SW 1271 (cell line): ENCODE data around the gene TPSD1.
"Not testable (repeated sequence)": the region's sequence is repeated elsewhere in the genome, so short reads cannot be mapped to it uniquely, and the experiment has no call there.

ENCODE experiments used
- DNase-seq, 2 experiments: peaks; one replicate each; lab custom pipeline; 2025; lab: John Stamatoyannopoulos, UW

The TPSD1 gene

DNA sequence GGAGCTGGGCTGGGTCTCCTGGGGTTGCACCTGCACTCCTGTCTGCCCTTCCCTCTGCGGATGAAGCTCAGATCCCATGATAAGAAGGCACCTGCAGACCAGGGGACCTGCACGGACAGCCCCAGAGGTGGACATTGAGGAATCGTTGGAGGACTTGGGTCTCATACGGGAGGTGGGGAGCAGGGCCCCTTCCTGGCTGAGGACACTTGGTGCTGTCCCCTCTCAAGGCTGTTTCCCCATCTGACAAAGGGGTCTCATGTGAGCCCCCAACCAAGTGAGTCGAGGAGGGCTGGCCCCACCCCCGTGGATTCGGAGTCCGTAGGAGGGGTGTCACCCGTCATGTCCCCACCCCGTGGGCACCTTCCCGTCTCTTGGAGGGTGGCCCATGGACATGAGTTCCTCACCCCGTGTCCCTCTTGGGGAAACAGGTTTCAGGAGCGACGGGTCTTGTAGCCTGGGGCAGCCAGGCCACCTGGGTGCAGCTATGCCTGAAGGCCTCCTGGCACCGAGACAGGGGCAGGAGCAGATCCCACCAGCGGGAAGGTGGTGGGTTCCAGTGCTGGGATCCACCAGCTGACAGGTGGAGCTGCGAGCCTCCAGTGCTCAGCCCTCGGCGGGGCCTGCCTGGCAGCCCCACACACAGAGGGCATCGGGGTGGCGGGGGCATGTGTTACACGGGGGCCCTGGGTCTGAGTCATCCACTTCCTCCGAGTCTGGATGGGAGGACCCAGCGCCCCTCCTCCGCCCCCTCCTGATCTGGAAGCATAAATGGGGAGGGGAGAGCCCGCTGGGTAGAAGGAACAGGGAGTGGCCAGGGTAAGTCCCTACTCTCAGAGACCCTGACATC, at the start of gene TPSD1:
TSS of gene TPSD1 (plus strand) at position 794 of the 847 bp plus-strand sequence. CDS start 212 bp downstream, outside the sequence.
- DNase-seq = not testable (repeated sequence)

DNA sequence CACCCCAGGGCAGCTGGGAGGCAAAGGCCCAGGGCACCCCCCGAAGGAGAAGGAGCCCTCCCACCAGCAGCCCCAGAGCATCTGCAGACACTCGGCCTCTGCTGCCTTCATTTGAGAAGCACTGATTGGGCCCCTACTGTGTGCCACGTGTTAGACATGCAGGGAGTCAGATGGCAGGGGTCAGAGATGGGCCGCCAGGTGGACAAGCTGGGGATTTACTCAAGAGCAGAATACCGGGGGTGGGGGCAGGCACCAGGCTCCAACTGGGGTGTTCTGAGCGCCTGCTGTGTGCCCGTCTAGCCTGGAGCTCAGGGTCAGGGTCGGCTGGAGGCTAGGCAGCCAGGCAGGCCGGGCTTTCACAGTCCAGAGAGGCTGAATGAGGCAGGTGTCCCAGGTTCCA, 49.5 kb upstream of the TPSD1 start:
- no peak for DNase-seq

DNA sequence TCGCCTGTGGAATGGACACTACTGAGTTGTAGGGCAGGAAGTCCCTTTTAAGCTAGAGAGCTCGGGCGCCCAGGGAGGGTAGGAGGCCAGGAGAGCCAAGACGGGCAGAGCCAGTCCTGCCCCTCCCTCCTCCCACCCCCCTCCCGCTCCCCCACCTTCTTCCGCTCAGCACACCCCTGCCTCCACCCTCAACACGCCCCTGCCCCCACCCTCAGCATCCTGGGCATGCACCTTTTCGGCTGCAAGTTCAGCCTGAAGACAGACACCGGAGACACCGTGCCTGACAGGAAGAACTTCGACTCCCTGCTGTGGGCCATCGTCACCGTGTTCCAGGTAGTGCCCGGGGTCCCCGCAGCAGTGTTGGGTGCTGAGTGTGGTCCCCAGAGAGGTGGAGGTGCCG, 49.1 kb upstream of the TPSD1 start:
- DNase-seq = no peak

DNA sequence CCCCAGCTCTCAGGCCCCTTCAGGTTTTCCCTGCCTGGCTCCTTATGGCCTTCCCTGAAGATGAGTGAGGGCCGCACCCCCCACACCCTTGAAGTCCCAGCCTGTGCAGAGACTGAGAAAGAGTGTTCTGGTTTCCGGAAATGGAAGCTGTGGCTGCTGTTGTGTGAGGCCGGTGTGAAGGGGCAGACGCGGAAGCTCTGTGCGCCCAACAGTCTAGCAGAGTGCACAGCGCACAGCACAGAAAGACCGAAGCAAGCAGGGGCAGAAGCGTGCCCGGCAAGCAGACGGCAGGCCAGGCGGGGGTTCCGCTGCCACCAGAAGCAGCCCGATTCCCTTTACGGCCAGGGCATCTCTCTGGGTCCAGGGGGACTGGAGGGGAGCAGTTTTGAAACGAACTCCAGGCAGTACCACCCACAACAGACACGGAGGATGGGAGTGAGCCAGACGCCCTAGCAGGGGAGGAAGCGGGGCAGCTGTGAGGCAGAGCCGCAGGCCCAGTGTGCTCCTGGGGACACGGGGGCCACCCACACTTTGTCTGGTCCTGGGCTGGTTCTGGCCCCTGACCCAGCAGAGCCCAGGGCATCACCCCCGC, 47.5 kb upstream of the TPSD1 start:
- DNase-seq = no peak

DNA sequence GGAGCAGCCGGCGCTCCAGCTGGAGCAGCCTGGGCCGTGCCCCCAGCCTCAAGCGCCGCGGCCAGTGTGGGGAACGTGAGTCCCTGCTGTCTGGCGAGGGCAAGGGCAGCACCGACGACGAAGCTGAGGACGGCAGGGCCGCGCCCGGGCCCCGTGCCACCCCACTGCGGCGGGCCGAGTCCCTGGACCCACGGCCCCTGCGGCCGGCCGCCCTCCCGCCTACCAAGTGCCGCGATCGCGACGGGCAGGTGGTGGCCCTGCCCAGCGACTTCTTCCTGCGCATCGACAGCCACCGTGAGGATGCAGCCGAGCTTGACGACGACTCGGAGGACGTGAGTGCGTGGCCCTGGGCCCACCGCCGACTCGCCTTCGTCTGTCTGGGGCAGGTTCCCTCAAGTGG, 46.8 kb upstream of the TPSD1 start:
- no peak for DNase-seq

DNA sequence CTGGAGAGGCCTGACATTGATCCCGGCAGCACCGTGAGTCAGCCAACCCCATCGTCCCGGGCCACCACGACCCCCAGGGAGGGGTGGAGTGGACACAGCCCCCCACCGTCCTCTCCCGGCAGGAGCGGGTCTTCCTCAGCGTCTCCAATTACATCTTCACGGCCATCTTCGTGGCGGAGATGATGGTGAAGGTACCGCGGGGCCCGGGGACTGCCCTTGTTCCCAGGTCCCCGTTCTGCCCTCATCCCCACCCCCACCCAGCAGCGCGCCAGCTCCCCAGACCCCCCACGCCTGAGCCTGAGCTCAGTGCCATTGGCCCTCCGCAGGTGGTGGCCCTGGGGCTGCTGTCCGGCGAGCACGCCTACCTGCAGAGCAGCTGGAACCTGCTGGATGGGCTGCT, 45.4 kb upstream of the TPSD1 start:
- no peak for DNase-seq

DNA sequence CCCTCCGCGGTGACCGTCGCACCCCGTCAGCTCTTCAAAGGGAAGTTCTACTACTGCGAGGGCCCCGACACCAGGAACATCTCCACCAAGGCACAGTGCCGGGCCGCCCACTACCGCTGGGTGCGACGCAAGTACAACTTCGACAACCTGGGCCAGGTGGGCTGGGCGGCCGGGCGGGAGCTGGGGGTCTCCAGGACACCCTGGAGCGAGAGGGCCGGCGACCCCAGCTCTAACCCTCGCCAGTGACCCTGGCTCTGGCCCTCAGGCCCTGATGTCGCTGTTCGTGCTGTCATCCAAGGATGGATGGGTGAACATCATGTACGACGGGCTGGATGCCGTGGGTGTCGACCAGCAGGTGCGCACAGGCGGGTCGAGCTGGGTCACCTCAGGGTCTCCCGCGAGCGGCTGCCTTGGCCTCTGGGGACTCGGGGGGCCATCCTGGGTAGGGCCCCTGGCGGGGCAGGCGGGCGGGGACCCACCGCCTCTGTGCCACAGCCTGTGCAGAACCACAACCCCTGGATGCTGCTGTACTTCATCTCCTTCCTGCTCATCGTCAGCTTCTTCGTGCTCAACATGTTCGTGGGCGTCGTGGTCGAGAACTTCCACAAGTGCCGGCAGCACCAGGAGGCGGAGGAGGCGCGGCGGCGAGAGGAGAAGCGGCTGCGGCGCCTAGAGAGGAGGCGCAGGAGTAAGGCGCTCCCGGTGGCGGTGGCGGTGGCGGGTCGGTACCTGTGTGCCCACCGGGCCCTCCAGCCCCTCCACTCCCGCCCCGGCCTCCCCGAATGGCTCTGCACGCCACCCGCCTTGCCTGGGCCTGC, 44.2 kb upstream of the TPSD1 start:
- DNase-seq = no peak

DNA sequence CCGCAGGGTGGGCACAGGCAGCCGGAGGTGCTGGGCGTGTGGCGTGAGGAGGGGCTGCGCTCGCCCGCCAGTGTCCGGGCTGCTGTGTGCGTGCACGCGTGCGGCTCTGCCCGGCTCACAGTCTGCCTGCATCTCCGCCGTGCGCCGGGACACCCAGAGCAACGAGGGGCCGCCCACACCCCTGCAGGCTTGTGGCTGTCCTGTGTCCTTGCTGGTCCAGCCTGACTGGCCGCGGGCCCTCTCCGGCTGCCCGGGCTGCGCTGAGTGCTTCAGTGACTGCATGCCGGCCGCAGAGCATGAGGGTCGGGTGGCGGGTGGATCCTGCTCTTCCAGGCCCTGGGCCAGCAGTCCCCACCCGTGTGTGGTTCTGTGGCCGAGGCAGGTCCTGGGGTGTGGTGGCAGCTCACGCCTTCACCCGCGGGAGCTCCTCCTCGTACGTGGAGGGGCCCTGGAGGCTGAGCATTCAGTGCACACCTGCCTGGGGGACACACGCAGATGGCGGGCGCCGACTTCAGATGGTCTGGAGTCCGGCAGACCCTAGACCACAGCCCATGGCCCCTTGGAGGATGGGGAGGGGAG, 43.2 kb upstream of the TPSD1 start:
- DNase-seq = no peak

DNA sequence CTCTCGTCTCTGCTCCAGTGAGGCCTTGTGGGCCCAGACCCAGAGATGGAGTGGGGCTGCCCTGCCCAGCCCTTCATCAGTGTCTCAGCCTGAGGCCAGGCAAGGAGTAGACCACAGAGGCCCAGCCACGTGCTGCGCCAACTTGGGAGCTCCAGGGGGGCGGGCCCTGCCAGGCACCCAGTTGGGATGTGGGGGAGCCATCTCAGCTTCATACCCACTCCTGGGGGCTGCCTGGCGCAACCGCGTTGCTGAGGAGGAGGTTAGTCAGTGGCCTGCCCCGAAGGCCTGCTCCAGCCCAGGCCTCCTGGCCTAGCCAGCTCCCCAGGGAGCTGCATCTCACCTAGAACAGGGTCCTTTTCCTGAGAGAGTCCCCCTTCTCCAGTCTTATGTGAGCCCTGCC, 42.6 kb upstream of the TPSD1 start:
- DNase-seq = no peak

DNA sequence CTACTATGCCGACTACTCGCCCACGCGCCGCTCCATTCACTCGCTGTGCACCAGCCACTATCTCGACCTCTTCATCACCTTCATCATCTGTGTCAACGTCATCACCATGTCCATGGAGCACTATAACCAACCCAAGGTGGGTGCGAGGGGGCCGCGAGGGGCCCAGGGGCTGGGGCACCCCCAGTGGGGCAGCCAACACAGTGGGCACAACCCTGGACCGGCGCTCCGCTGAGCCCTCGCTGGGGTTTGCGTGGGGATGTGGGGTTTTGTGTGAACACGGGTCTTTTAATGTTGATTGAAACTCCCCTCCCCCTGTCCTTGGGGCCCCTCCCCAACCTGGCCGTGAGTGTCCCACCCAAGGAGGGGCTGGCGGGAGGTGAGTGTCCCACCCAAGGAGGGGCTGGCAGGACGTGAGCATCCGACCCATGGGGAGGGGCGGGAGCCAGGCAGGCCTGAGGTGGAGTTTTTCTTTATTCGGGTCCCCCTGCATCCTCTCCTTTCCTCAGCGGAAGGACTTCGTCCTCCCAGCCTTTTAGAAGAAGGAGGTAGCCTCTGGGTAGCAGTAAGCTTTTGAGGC, 42.0 kb upstream of the TPSD1 start:
- DNase-seq = no peak

DNA sequence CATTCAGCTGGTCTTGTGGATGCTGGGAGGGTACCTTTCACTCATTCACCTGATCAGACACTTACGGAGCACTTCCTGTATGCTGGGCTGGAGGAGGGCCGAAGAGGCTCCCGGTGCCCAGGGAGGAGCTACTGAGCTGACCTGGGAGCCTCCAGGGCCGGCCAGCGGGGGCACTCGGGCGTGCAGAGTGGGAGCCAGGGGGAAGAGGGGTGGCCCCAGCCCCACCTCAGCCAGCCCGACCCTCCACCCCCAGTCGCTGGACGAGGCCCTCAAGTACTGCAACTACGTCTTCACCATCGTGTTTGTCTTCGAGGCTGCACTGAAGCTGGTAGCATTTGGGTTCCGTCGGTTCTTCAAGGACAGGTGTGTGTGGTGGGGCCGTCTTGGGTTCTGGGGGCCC, 41.1 kb upstream of the TPSD1 start:
- no peak for DNase-seq

DNA sequence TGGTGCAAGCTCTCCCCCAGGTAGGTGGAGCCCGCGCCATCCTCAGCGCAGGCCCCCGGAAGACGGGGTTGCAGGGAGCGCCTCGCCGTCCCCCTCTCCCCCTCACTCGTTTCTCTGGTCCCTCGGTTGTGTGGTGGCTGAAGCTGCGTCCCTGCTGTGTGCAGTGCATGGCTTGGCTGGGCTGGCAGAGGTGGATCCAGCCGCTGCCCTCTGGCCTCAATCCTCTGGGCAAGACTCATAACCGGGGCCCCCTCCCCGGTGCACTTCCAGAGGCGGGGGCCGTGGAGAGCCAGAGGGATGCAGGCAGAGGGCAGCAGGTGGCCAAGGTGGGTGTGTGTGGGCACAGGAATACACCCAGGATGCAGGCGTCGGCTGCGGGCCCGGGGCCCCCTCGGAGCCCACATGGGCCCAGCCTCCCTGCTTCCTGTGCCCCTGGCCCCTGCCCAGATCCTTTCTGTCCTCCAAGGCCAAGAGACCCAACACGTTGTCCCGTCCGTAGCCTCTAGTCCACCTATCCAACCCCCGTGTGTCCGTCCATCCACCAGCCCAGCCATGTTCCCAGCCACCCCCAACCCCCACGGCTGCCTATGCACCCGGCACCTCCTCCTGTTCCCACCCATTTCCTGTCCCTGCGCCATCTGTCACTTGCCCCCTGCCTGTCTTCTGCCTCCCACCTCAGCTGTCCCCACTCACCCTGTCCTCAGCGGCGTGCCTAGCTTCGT, 40.1 kb upstream of the TPSD1 start:
- no peak for DNase-seq

DNA sequence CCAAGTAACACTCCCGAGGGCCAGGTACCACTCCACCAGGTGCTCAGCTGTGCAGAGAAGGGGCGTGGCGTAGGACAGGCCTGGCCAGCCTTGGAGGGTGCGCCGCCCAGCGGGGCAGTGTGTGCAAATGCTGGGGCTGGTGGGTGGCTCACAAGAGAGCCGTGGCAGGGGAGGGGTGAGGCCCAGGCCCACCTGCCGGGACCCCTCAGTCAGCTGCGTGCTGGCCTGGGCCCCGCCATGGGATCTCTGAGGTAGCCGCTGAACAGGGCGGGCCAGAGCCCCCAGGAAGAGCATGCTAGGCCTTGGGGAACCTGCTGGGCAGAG, 39.6 kb upstream of the TPSD1 start:
- no peak for DNase-seq

DNA sequence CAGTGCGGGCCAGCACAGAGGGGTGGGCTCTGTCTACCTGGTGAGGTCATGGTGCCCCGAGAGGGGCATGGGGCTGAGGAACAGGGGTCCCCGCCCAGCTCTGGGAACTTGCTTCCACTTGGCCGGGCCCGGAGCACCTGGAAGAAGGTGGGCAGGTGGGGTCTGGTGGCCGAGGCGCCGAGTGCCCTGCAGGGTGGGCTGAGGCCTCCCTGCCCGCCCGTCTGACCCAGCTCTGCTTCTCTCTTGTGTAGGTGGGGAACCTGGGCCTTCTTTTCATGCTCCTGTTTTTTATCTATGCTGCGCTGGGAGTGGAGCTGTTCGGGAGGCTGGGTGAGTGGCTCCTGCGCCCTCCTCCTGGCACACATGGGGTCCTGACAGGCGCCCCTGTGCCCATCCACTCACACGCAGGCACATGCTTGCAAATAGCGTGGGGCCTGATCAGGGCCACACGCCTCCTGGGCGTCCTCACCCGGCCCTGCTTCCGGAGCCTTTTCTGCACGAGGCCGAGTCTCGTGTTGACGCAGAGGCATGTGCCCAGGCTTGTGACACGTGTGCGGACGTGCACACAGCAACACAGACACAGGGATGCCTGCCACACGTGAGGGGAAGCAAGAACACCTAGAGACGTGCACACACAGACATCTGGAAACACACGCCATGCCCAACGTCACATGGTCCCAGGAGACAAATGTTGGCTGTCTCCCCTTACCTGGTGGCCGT, 39.0 kb upstream of the TPSD1 start:
- DNase-seq = no peak

DNA sequence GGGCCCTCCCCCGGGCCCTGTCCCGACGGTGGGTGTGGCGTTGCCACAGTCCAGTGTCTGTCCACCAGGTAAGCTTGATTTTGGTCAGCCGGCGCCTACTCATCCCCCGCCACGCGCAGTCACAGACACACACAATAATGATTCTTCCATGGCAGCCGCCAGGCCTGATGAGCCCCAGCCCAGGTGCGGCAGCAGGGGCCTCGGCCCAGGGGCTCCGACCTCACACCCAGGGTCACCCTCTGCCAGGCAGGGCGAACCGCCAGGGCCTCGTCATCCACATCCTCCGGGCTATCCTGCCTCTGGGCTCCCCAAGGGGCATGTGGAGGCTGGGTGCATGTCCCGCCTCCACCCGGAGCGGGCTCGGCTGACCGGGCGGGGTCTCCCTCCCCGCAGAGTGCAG, 38.3 kb upstream of the TPSD1 start:
- no peak for DNase-seq

DNA sequence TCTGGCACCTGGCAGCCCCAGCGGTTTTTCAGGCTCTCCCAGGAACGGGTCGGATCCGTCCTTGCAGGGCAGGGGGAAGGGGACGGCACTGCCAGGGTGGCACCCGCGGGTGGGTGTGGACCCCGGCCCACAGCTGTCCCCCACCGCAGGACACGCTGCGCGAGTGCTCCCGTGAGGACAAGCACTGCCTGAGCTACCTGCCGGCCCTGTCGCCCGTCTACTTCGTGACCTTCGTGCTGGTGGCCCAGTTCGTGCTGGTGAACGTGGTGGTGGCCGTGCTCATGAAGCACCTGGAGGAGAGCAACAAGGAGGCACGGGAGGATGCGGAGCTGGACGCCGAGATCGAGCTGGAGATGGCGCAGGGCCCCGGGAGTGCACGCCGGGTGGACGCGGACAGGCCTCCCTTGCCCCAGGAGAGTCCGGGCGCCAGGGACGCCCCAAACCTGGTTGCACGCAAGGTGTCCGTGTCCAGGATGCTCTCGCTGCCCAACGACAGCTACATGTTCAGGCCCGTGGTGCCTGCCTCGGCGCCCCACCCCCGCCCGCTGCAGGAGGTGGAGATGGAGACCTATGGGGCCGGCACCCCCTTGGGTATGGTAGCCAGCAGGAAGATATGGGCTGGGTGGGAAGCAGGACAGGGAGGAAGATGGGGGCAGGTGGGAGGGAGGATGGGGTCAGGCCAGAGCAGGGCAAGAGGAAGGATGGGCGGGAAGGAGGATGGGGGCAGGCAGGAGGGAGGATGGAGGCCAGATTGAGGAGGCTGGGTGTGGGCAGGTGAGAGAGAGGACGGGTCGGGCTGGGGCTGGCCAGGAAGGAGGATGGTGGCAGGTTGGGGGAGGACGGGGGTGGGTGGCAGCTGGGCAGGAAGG, 37.6 kb upstream of the TPSD1 start:
- DNase-seq = no peak

DNA sequence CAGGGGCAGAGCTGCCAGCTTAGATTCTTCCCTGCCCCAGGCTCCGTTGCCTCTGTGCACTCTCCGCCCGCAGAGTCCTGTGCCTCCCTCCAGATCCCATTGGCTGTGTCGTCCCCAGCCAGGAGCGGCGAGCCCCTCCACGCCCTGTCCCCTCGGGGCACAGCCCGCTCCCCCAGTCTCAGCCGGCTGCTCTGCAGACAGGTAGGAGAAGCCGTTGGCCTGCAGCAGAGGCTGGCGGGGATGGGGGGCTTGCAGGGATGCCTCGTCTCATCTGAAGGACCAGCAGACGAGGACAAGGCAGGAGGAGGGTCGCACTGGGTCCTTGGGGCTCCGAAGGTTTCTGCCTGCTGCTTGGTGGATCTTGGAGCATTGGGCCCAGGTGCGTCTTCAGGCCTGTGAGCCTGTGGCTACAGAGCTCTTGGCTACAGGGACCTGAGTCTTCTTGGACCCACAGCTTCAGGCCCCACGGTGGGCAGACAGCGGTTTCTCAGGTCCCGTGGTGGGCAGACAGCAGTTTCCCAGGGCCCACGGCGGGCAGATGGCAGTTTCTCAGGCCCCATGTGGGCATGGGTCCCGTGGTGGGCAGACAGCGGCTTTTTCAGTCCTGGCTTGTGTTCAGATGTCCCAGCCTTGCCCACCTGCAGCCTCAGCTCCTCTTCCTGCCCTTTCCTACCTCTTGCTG, 36.8 kb upstream of the TPSD1 start:
- DNase-seq = no peak

DNA sequence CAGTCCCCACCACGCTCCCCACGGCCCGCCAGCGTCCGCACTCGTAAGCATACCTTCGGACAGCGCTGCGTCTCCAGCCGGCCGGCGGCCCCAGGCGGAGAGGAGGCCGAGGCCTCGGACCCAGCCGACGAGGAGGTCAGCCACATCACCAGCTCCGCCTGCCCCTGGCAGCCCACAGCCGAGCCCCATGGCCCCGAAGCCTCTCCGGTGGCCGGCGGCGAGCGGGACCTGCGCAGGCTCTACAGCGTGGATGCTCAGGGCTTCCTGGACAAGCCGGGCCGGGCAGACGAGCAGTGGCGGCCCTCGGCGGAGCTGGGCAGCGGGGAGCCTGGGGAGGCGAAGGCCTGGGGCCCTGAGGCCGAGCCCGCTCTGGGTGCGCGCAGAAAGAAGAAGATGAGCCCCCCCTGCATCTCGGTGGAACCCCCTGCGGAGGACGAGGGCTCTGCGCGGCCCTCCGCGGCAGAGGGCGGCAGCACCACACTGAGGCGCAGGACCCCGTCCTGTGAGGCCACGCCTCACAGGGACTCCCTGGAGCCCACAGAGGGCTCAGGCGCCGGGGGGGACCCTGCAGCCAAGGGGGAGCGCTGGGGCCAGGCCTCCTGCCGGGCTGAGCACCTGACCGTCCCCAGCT, 35.7 kb upstream of the TPSD1 start:
- no peak for DNase-seq
